ENCODE measurements around the gene PIP5K1B.

PIP5K1B gene

DNA sequence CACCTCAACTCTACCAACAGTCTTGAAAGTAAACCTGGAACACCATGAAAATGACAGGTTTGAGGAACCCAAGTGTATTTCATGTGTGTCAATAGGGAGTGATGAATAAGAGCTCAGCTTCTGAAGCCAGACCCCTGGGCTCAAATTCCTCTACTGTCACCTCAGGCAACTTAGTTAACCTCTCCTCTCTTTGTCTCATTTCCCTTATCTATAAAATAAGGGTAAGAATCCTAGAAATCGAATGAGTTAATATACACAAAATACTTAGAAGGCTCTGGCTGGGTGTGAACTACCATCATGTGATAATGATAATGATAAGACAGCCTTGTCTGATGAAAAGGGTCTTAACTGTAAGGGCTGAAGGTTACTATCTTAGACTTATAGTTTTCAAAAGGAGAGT, 66.3 kb downstream of the PIP5K1B start:
- DNase-seq (ENCODE audit: low read depth, low spot score), result no peak

DNA sequence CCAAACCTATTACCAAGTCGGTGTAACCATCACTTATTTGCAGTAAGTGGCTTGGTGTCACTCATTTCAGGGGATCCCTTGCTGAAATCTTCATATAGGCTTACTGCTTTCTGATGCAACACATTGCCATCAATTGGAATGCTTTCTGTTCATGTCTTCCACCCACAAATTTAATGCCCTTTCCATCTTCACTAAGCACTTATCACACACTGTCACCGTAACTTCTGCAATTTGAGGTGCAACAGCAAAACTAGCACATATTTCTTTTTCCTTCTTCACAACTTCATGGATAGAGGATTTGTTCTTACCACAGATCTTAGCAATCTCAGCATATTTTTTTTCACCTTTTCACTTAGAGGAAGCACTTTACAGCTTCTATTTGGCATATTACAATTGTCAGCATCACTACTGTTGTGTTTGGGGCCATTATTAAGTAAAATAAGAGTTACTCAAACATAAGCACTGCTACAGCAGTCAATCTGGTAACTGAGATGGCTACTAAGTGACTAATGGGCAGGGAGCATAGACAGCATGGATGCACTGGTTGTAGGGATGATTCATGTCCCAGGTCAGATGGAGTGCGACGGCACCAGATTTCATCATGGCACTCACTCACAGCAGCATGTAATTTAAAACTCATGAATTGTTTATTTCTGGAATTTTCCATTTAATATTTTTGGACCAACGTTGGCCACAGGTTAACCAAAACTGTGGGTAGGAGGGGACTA, 70.1 kb downstream of the PIP5K1B start:
- no peak for DNase-seq (ENCODE audit: low read depth, low spot score)

DNA sequence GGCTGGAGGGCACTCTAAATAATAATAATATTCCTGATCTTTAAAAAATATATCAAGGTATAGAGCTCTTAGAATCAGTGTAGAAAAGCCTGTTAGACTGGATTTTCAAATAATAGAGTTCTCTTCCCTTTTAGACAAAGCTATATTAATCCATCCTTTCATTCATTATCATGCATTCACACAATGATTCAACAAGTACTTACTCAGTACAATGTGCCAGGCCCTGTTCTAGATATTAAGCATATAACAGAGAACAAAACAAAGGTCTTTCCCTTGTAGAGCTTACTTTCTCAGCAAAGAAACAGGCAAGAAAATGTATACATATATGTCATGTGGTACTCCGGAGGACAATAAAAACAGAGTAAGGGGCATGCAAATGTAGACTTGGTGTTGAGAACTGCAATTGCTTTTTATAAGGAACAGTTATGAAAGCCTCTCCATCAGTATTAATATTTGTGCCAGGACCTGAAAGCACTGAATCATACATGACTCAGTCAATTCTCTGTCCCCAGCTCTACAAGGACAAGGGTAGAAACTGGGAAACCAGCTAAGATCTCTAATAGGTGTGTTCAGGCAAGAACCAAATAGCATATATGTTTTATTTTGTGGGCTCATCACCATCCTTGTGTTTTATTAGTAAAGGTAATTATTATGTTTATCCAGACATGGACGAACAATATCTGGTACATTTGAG, 72.2 kb downstream of the PIP5K1B start:
- no peak for DNase-seq (ENCODE audit: low read depth, low spot score)

DNA sequence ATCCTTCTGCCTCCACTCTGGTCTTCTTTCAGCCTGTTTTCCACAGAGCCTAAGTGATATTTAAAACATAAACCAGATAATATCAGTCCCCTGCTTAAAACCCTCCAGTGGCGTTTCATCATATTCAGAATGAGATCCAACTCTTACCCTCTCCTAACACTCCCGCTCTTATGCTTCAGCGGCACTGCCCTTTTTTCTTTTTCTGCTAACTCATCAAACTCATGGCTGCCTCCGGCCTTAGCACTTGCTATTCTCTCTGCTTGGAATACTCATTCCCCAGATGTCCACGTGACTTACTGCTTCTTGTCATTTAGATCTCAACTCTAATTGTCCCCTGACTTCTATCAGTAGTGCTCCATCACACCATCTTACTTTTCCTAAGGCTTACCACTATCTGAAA, 73.6 kb downstream of the PIP5K1B start:
- DNase-seq (ENCODE audit: low read depth, low spot score), result no peak

DNA sequence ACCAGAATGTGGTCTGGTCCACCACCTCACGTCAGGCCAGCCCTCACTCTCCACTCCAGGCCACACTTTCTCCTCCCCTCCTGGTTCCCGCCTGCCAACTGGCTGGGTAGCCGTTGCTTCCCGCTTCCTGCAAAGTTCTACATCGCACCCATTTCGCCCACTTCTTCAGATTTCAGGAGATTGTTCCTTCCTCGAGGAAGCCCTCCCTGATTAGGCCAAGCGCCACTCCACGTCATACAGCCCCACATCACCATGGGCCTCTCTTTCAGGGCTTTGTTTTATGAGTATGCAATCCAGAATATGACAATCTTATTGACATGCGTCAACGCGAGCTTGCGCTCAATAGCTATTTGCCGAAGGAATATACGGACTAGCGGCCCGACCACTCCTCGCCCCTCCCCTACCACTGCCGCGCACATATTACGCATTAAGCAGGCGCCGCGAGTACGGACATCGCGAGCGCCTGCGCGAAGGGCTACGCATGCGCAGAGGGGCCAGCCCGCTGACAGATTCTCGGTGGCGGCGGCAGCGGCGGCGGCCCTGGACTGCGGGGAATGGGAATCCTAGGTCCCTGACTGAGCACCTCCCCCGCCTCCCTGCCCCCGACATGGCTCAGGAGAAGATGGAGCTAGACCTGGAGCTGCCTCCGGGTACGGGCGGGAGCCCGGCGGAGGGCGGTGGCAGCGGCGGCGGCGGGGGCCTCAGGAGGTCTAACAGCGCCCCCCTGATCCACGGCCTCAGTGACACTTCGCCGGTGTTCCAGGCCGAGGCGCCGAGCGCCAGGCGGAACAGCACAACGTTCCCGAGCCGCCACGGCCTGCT, 74.7 kb downstream of the PIP5K1B start:
- DNase-seq (ENCODE audit: low read depth, low spot score), result peak; percentile 84

DNA sequence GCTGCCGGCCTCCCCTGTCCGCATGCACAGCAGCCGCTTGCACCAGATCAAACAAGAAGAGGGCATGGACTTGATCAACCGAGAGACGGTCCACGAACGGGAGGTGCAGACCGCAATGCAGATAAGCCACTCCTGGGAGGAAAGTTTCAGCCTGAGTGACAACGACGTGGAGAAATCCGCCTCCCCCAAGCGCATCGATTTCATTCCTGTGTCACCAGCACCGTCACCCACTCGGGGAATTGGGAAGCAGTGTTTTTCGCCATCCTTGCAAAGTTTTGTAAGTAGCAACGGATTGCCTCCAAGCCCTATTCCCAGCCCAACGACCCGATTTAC, 75.3 kb downstream of the PIP5K1B start:
- no peak for DNase-seq (ENCODE audit: low read depth, low spot score)

DNA sequence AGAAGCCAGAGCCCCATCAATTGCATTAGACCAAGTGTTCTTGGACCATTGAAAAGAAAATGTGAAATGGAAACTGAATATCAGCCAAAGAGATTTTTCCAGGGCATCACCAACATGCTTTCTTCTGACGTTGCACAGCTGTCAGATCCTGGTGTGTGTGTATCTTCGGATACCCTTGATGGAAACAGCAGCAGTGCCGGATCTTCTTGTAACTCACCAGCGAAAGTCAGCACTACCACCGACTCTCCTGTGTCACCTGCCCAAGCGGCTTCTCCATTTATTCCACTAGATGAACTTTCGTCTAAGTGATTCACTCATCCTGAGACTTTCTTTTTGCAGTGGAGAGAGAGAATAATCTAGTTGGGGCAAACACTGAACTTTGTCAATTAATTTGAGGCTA, 75.7 kb downstream of the PIP5K1B start:
- no peak for DNase-seq (ENCODE audit: low read depth, low spot score)

DNA sequence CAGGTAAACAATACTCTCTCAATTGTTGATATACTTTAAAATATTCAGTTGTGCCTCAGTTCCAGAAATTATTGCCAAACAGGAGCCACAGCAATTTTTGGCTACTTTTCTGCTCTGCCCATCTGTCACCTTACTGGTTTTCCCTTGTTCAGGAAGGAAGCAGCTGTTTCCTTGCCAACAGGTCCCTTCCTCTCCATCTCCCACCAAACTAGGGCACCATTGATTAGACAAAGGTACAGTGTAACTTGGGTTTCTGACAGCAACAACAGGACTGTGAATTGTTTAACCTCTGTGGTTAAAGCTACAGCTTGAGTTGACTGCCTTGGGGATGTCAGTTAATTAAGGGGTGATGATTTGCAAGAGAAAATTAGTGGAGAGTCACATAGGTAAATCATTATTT, 76.9 kb downstream of the PIP5K1B start:
- no peak for DNase-seq (ENCODE audit: low read depth, low spot score)

DNA sequence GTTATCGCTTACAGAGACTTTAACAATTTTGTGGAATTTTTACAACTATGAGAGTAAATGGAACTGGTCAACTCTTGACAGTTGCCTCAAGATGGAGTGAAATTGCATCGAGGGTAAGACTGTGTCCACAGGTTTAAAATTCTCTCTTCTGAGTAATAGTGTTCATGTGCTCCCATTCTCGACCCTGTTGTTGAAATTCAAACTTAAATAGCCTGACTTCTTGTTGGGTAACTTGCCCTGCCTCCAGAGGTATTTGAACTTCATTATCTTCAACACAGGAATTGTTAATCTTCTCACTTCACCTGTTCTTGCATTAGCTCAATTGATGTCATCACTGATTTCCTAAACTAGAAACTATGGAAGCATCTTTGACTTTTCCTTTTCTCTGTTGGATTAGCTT, 77.5 kb downstream of the PIP5K1B start:
- DNase-seq (ENCODE audit: low read depth, low spot score), result no peak

DNA sequence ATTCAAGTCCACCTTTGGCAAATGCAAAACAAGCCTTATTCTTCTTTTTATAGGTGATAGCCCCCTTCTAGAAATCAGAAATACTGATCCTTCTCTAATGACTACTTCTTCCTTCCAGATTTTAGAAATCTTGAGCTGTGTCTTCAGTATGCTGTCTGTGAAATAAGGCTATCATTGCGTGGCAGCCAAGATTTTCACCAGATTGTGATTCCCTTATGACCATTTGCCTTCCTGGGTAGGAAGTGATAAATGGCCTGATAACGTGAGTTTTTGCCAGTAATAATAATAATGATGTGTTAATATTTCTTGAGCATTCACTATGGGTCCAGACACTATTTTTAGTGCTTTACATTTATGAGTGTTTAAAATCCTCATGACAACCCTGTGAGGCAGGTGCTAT, 80.9 kb downstream of the PIP5K1B start:
- DNase-seq (ENCODE audit: low read depth, low spot score), result no peak

DNA sequence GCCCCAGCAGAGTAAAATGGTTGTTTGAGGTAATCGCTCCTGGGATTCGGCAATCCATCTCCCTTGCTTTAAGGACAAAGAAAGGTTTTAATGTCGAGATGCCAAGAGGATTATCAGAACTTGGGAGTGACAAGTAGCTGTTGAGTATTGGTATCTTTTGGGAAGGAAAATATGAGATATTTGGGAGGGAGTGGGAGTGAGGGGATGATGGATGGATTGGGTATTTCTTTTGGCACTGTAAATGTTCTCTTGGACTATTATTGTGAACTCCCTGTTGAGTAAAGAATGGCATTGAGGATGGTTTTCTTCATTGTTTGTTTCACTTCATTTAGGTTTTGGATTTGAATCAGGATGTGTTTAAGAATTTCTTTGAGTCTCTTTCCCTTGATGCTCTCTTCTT, 86.1 kb downstream of the PIP5K1B start:
- no peak for DNase-seq (ENCODE audit: low read depth, low spot score)

DNA sequence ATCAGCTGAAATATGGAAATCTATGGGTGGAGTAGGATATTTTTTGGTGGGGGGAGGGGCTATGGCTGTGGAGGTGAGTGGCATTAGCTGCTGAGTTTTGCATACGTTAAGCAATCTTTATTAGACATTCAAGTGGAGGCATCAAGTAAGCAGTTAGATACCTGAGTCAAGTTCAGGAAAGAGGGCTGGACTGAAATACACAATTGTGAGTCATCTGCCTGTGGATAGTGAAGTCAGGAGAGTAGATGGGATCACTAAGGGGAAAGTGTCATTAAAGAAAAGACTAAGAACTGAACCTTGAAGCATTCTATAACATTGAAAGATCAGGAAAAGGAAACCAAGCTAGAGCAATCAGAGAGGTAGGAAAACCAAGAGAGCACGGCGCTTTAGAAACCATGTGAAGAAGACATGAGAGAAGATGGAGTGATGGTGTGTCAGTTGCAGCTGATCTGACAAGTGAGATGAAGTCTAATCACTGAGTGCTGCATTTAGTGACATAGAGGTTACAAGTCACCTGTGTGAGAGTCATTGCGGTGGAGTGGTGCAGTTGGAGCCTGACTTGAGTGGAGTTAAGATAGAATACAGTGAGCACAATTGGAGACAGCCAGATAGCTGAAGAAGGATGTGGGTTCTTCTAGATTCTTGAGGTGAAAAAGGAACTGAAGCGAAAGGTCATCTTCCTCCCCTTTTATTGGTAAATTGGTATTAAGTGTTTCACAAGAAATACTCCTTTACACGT, 88.7 kb downstream of the PIP5K1B start:
- DNase-seq (ENCODE audit: low read depth, low spot score), result no peak

DNA sequence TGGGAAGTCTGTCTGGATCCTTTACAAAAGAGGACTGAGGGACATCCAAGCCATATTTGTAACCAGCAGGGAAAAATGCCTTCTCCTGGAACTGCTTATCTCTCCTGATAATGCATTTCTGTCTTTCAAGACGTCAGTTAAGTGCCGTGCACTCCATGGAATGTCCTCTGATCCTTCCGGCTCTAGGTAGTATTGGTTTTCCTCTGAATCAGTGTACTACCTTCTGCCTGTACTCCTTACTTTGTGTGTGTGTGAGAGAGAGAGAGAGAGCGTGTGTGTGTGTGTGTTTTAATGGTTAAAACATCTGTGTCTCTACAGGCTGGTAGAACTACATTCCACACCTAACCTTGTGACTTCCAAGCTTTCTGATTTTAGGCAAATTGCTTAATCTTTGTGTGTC, 89.9 kb downstream of the PIP5K1B start:
- no peak for DNase-seq (ENCODE audit: low read depth, low spot score)

DNA sequence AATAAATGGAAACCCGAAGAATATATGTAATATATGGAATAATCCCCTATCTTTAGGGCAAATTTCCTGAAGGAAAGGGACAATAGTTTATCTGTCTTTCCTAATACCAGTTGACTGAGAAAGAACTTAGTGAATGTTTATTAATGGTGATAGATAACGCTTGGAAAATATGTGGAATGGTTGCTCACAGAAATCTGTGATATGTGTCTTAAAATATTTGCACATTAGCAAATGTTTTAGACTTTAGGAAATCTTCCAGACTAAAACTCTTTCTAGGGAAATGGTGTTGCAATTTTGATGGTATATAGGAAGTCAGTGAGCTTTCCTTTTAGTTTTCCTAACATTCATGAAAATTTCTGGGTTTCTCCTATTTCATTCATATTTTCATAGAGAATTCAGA, 90.4 kb downstream of the PIP5K1B start:
- DNase-seq (ENCODE audit: low read depth, low spot score), result no peak

DNA sequence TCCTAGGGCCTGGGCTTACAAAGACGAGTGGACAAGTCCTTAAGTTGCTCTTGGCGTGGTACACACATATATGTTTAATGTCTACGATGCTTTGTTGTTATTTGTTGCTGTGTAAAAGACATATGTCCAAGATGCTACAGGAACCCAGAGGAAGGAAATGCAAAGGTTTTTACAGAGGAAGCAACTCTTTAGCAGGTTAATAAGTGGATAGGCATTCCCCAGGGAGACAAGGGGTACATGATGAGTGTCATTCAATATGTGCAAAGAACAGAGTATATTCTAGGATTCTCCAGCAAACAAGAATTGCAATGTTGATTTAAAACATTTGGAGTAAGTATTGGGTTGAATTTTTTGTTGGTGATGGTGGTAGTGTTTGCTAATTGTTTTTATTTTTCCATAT, 92.1 kb downstream of the PIP5K1B start:
- DNase-seq (ENCODE audit: low read depth, low spot score), result no peak

DNA sequence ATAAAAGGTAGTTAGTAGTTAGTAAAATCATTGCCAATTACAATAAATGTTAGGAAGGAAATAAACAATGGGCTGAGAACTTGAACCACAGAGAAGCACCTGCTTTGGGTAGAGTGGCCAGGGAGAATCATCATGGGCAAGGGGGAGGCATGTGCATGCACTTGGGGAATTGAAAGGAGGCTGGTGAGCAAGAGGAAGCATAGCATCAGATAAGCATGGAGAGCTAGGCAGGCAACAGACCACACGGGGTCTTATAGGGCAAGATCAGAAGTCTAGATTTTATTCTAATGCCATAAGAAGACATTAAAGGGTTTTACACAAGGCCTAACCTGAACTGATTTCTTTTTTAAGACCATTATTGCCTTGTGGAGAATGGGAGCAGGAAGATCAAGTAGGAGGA, 93.4 kb downstream of the PIP5K1B start:
- no peak for DNase-seq (ENCODE audit: low read depth, low spot score)

DNA sequence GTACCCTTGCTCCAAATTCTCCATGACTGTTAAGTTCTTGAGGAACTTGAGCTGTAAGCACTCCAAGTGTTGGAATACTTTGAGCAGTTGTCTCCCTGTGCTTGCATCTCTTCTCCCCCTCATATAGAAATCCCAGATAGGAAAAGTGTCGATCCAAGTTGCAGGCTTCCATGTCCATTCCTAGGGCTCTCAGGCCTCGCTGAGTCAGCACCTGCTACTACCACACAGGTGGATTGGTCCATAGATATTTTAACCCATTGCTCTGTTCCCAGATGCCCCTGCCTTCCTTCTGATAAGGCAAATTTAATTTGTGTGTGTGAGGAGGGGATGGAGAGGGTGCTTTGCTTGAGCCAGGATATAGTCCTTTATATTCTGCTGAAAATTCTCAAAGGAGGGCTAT, 95.8 kb downstream of the PIP5K1B start:
- no peak for DNase-seq (ENCODE audit: low read depth, low spot score)

DNA sequence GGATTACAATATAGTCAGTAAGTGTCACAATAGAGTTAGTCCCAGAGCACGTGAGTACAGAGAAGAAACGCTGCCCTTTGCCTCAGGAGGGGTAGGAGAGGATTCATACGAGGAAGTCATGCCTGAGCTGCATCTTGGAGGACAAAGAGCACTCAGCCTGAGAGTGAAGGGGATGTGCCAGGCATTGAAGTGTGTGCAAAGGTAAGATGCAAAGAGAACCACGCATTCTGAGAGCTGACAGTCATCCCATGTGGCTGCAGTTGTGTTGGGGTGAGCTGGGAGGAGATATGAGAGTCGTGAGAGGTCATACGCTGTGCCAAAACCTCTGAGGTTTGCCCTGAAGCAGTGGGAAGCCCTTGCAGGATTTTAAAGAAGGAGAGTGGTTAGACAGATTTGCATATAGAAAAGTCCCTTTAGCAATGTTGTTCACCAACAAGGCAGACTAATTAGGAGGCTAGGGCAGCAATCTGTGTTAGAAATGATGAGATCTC, 97.5 kb downstream of the PIP5K1B start:
- DNase-seq (ENCODE audit: low read depth, low spot score), result no peak

DNA sequence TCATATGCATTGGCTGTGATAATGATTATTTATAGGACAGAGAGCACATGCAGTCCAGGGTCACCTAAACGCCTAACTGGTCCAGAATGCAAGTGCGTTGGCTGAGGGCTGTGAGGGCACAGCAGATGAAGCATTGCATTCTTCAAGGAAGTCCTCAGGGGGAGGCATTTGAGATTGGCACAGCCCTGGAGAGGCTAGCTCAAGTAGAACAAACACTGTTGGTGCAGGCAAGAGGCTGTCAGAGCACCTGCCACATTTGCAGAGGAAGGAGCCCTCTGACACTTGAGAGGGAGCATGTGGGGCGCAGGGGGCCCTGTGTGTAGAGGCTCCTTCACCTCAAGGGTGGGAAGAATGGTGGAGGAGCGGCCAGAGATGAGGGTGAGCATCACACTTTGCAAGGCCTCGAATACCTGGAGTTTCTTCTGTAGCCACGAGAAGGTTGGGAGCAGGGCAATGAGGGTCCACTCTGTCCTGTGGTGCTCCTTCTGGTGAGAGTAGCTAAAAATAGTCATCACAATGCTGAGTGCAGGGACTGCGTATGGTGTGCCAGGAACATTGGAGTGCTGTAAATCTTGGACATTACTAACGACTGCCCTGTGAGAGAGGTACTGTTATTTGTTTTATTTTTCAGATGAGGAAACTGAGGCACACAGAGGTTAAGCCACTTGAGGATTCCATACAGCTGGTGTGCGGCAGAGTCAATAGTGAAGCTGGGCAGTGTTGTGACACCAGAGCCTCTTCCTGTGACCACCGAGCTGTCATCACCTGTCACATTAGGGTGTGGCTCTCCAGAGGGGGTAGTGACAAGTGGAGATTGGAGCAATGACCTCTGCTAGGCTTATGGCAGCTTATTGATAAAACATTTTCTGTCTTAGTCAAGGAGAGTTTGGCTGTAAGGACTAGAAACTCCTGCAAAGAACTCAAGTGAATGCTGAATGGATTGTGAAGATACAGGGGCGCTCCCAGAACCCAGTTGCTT, 100.2 kb downstream of the PIP5K1B start:
- DNase-seq (ENCODE audit: low read depth, low spot score), result no peak

DNA sequence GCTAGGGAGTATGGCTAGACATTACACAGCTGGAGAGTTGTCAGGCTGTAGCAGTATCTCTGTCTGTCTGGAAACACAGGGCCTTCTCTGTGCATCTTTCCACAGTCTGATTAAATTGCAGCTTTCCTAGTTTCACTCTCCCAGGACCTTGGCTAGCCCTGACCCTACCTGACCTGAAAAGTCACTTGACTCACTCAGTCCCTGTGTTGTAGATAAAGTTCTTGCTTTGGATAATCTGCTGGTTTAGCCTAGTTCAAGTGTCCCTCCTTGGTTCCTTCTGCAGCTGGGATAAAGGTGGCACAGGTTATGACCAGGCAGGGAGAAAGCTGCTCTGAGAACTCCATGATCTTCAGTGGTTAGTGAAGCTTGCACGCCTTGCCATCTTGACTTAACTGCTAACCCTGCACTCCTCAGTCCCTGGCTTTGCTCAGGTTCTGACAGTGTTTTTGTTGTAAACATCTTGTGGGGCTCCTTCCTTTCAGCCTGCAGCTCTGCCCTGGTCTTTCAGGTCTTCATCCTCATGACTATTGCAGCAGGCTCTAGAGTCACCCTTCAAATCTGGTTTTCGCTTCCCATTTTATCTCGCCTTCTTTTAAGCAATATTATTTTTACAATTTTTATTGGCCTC, 101.0 kb downstream of the PIP5K1B start:
- DNase-seq (ENCODE audit: low read depth, low spot score), result no peak

Measured in brain pericyte (primary cell).